Activated naive CD8-positive, alpha-beta T cell treated with anti-CD3 and anti-CD28 coated beads, Interleukin-2, amount 10 ng/mL, durations not matched to agents 7 days and 5 days (primary cell): ENCODE results near the gene PODN. TPM values are rescaled to one million over a fixed set of nuclear protein-coding genes. Genes with fewer than 3 reads are reported as not detected.
A peak's percentile ranks its signal among the peaks of the same experiment; 100 is the strongest.

ENCODE experiments used
- ATAC-seq: fragments of 150-1000 bp; cut with Tn5 transposase; one replicate; pipeline ENCODE4 v1.10.0; 2021; ENCODE audit warnings: low read depth, moderate library complexity
- POLR2A ChIA-PET: fragments of 350-600 bp; sonication (Branson Sonifier 250); formaldehyde crosslinking; loops from one replicate; lab custom pipeline; 2021; ENCODE audit warnings: antibody characterized with exemption; lab: Charles Lee
- DNase-seq: peaks from one replicate; pipeline ENCODE4 v3.0.0; 2021
- H3K27ac Mint-ChIP-seq: one replicate; pipeline ENCODE4 v1.8.0; 2022; ENCODE audit warnings: mild to moderate bottlenecking, mixed read lengths
- H3K27me3 Mint-ChIP-seq: one replicate; pipeline ENCODE4 v1.8.0; 2022; ENCODE audit warnings: mild to moderate bottlenecking, moderate library complexity, mixed read lengths
- H3K36me3 Mint-ChIP-seq: one replicate; pipeline ENCODE4 v1.8.0; 2021; ENCODE audit warnings: mild to moderate bottlenecking, mixed read lengths
- H3K4me1 Mint-ChIP-seq: one replicate; pipeline ENCODE4 v1.8.0; 2021; ENCODE audit warnings: mixed read lengths
- H3K4me3 Mint-ChIP-seq: one replicate; pipeline ENCODE4 v1.8.0; 2022; ENCODE audit warnings: mild to moderate bottlenecking, moderate library complexity, mixed read lengths
- H3K9me3 Mint-ChIP-seq: one replicate; pipeline ENCODE4 v1.8.0; 2021; ENCODE audit warnings: mixed read lengths
- total RNA-seq, 2 experiments: library from RNA; stranded (reverse); gene quantifications; one replicate each; pipeline ENCODE4 v1.2.3, GENCODE V29; 2021

The PODN gene
- total RNA-seq, 2 experiments from 2014 or later: 0.14 TPM; not detected in 1

GRCh38 chr1:53082826-53083455 is 20.9 kb downstream of the PODN start:
- H3K27ac Mint-ChIP-seq: peak overlapping the region; percentile 36
- no peak for DNase-seq
- H3K4me3 Mint-ChIP-seq: no peak overlapping the region
- H3K36me3 Mint-ChIP-seq: no peaks in the 10 kb centered on the region
- POLR2A ChIA-PET: no interaction called here
- no peaks in the 10 kb centered on the region for H3K27me3 Mint-ChIP-seq
- H3K4me1 Mint-ChIP-seq: peaks cover 2% of the 10 kb centered on the region
- no peak for ATAC-seq
- no peaks in the 10 kb centered on the region for H3K9me3 Mint-ChIP-seq

DNA sequence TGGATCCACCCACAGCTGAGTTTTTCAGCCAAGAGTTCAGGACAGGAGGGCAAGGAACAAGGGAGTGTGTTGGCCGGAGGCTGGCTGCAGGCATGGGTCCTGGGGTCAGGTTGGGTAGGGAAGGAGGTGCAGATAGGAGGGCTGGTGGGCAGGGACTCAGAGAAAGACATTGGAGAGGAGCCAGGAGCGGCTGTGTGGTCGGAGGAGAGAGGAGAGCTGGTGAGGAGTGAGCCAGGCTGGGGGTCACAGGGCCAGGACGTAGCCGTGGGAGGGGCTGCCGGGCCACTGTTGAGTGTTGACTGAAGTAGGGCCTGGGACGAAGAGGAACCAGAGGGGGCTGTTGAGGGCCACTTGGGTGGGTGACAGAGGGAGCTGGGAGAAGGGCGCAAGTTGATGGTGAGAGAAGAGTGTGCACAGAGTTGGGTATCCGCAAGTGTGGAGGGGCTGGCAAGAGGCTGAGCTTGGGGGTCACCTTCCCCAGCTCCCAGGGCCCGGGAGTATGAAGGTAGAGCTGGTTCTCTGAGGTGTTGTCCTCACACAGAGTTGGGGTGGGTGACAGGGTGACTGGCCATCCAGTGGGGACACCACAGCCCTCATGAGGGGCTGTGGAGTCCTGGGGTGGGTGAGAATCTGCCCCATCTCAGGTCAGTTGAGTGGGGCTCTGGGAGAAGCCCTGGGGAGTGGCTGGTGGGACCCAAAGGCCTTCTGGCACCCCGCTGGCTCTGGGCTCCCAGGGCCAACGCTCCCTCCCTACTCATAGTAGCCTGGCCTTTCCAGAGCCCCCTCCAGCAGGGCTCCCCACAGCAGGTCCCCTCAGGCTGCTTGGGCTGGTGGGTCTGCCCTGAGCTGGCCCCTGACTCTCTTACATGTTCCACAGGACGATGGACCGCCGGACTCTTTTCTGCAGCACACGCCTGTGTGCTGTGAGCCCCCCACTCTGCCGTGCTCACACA is 21.9 kb downstream of the PODN start:
- Mint-ChIP-seq H3K27ac (no peak overlapping the region), H3K9me3 (no peaks in the 10 kb centered on the region), H3K27me3 (no peaks in the 10 kb centered on the region), H3K4me1 (peaks cover 2% of the 10 kb centered on the region), H3K4me3 (no peak overlapping the region), H3K36me3 (no peaks in the 10 kb centered on the region)
- POLR2A ChIA-PET: no interaction called here
- DNase-seq (no peak), ATAC-seq (no peak)

DNA sequence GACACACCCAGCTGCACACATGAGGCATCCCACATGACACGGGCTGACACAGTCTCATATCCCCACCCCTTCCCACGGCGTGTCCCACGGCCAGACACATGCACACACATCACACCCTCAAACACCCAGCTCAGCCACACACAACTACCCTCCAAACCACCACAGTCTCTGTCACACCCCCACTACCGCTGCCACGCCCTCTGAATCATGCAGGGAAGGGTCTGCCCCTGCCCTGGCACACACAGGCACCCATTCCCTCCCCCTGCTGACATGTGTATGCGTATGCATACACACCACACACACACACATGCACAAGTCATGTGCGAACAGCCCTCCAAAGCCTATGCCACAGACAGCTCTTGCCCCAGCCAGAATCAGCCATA is 22.6 kb downstream of the PODN start:
- Mint-ChIP-seq H3K27ac (no peak overlapping the region), H3K4me1 (peaks cover 2% of the 10 kb centered on the region), H3K36me3 (no peaks in the 10 kb centered on the region), H3K4me3 (no peak overlapping the region), H3K27me3 (no peaks in the 10 kb centered on the region), H3K9me3 (no peaks in the 10 kb centered on the region)
- POLR2A ChIA-PET: no interaction called here
- DNase-seq (no peak), ATAC-seq (no peak)

DNA sequence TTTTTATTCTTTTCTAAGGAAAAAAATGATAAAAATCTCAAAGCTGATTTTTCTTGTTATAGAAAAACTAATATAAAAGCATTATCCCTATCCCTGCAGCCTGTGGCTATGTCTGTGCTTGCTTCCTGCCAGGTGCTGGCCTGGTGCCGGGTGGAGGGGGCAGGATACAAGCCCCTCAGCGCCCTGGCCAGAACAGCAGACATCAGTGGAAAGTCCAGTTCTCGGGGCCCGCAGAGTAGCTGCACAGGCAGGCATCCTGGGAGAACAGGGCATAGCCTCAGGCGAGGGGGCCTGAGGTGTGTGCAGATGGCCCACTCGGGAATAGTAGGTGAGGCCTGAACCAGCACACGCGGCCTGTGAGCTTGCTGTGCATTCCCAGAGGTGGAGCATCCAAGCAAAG is 23.4 kb downstream of the PODN start:
- POLR2A ChIA-PET: no interaction called here
- Mint-ChIP-seq H3K36me3 (no peaks in the 10 kb centered on the region), H3K27ac (no peak overlapping the region), H3K9me3 (no peaks in the 10 kb centered on the region), H3K4me1 (peaks cover 2% of the 10 kb centered on the region), H3K27me3 (no peaks in the 10 kb centered on the region), H3K4me3 (no peak overlapping the region)
- DNase-seq (no peak), ATAC-seq (no peak)

DNA sequence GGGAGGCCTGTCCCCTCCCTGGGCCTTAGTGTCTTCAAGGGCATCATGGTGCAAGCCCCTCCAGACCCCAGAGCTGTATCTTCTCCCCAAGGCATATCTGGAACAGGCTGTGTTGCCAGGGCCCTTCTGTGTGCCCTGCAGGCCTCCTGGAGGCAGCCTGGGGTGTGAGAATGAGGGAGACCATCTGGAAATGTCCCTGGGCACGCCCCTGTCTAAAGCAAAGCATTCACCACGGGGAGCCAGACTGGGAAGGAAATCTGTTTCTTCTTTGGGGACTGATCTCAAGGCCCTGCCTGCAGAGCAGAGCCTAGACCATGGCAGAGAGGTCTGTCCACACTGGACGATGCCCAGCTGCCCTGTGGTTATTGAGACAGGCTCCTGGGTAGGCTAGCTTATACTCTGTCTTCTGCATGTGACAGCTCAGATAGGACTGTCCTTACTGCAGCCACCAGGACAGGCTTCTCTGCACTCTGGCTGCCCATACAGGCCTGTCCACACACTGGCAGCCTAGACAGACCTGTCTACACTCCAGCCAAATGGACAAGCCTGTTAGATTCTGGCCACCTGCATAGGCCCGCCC is 24.6 kb downstream of the PODN start:
- Mint-ChIP-seq H3K27ac (no peak overlapping the region), H3K4me3 (no peak overlapping the region), H3K36me3 (no peaks in the 10 kb centered on the region), H3K27me3 (no peaks in the 10 kb centered on the region), H3K9me3 (no peaks in the 10 kb centered on the region), H3K4me1 (peaks cover 2% of the 10 kb centered on the region)
- ATAC-seq: no peak
- POLR2A ChIA-PET: no interaction called here
- no peak for DNase-seq

- Mint-ChIP-seq H3K9me3 (no peaks in the 10 kb centered on the region), H3K27me3 (no peaks in the 10 kb centered on the region), H3K4me3 (no peak overlapping the region), H3K27ac (no peak overlapping the region), H3K36me3 (no peaks in the 10 kb centered on the region), H3K4me1 (peaks cover 2% of the 10 kb centered on the region)
- ATAC-seq (no peak), DNase-seq (no peak)
- POLR2A ChIA-PET: no interaction called here
Measured at GRCh38 chr1:53087332-53088285, 25.6 kb downstream of the PODN start.

DNA sequence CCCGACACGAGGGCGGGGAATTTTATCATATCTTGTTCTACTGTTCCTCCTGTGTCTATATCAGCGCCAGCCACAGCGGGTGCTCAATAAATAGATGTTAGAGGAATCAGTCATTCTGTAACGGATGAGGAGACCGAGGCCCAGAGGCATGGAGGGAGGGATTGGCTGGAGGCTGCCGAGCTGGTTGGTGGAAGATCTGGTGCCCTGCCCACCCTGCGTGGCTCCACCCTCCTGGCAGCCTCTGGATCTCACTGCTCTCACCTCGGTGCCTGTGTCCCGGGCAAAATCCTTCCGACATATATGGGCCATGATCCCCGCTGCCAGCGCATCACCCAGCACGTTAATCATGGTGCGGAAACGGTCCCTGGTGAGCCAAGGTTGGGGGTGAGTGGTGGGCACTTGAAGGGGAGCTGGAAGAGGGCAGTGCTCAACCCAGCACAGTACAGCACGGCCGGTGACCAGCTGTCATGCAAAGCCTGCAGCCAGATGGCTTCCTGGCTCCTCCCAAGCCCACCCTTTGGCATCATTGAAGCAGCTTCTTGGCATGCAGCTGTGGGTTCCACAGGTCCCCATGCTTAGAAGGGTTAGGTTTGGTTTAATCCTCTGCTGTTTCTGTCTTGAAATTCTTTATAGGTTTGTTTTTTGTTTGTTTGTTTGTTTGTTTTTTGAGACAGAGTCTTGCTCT is 26.7 kb downstream of the PODN start:
- Mint-ChIP-seq H3K4me3 (no peak overlapping the region), H3K36me3 (no peaks in the 10 kb centered on the region), H3K4me1 (no peaks in the 10 kb centered on the region), H3K9me3 (no peaks in the 10 kb centered on the region), H3K27ac (no peak overlapping the region), H3K27me3 (no peaks in the 10 kb centered on the region)
- POLR2A ChIA-PET: no interaction called here
- no peak for DNase-seq
- no peak for ATAC-seq

DNA sequence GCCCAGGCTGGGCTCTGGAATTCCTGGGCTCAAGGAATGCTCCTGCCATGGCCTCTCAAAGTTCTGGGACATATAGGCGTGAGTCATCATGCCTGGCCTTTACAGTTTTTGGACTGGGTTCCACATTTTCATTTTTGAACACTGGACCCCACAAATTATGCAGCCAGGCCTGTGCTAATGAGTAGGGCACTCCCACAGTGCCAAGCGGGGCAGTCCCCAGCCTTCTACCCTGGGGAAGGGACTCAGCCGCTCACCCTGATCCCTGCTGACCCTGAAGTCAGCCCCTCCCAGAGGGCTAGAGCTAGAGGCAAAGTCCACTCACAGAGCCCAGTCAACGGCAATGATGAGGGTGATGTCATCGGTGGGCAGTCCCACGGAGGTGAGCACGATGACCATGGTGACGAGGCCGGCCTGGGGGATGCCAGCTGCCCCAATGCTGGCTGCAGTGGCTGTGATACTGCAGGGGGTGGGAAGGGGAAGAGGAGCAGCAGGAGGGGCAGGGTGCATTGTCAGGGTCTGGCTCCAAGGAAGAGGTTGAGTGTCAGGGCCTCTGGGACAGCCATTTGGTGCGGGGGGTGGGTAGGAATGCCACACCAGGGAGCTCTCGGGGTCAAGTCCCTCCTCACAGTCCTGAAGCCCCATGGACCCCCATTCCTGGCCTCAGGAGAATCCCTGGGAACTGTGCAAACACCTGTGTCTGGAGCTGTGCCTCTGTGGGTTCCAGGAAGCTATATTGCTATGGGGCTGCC is 27.6 kb downstream of the PODN start:
- no peaks in the 10 kb centered on the region for H3K27me3 Mint-ChIP-seq
- ATAC-seq: no peak
- no peaks in the 10 kb centered on the region for H3K36me3 Mint-ChIP-seq
- POLR2A ChIA-PET: no interaction called here
- no peaks in the 10 kb centered on the region for H3K9me3 Mint-ChIP-seq
- no peaks in the 10 kb centered on the region for H3K4me1 Mint-ChIP-seq
- no peak for DNase-seq
- no peak overlapping the region for H3K27ac Mint-ChIP-seq
- H3K4me3 Mint-ChIP-seq: no peak overlapping the region

DNA sequence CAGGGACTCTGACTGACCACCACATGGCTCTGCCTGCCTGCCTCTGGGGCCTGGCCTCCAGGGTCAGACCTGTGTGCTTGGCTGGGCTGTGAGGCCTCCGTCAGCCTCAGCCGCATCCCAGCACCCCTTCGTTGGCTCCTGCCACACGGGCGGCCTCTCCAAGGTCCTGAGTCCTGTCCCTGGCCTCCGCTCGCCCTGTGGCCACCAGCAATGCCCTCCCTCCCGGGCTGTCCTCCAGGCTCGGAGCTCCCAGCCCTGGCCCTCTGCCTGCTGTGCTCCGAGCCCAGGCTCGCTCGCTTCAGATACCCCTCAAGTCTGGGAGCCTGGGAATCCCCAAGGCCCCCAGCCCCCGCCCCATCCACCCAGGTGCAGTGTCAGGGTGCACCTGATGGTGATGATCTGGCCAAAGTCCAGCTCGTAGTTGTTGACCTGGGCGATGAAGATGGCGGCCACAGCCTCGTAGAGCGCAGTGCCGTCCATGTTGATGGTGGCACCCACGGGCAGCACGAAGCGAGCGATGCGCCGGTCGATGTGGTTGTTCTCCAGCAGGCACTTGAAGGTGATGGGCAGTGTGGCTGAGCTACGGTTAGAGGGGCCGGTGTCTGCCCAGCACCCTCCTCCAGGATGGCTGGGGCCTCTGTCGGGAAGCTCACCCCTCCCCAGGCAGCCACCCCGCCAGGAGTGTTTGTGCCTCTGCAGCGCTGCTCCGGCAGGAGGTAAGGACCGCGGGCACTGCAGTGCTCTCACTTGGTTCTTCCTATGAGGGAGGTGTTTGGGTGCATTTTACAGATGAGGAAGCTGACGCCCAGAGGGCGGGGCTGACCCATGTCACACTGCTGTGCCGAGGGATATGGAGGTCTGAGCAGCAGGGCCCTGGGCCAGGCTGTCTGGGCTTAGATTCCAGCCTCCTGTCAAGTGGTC is 28.5 kb downstream of the PODN start:
- Mint-ChIP-seq H3K27ac (no peak overlapping the region), H3K9me3 (no peaks in the 10 kb centered on the region), H3K27me3 (no peaks in the 10 kb centered on the region), H3K4me1 (no peaks in the 10 kb centered on the region), H3K36me3 (no peaks in the 10 kb centered on the region), H3K4me3 (no peak overlapping the region)
- ATAC-seq: no peak
- POLR2A ChIA-PET: no interaction called here
- DNase-seq: no peak

- POLR2A ChIA-PET: no interaction called here
- no peak for ATAC-seq
- no peak for DNase-seq
- Mint-ChIP-seq H3K9me3 (no peaks in the 10 kb centered on the region), H3K27ac (no peak overlapping the region), H3K27me3 (no peaks in the 10 kb centered on the region), H3K36me3 (no peaks in the 10 kb centered on the region), H3K4me3 (no peak overlapping the region), H3K4me1 (no peaks in the 10 kb centered on the region)
Measured at GRCh38 chr1:53091841-53092645, 30.0 kb downstream of the PODN start.
